ENCODE data around the gene CRYBG1. TPM values are rescaled to one million over a fixed set of nuclear protein-coding genes. Genes with fewer than 3 reads are reported as not detected.

The CRYBG1 gene
- total and polyA plus RNA-seq, 2 of the 13 experiments (the other 11 are each of a cell fraction or from before 2014, with no cell fraction given), result 10.1 to 21.9 TPM

DNA sequence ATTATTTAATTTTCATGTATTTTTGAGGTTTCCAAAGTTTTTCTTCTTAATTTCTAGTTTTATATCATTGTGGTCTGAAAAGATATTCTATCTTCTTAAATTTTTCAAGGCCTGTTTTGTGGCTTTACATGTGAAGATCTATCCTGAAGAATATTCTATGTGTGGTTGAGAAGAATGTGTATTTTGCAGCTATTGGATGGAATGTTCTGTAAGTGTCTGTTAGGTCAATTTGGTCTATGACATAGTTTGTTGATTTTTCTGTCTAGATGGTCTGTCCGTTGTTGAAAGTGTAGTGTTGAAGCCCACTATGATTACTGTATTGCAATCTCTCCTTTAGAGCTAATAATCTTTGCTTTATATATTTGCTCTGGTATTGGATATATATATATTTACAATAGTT is 125.7 kb downstream of the CRYBG1 start (continued):
- TF ChIP-seq CENPT (CRISPR knock-in tag; IDR thresholded peaks at IDR 0.05; ENCODE audit: low read depth) (no peak), IKZF1 (IDR thresholded peaks at IDR 0.05) (no peak), ZNF703 (CRISPR knock-in tag; IDR thresholded peaks at IDR 0.05; ENCODE audit: borderline replicate concordance) (no peak), ZKSCAN1 (IDR thresholded peaks at IDR 0.05; ENCODE audit: low read length) (no peak)

DNA sequence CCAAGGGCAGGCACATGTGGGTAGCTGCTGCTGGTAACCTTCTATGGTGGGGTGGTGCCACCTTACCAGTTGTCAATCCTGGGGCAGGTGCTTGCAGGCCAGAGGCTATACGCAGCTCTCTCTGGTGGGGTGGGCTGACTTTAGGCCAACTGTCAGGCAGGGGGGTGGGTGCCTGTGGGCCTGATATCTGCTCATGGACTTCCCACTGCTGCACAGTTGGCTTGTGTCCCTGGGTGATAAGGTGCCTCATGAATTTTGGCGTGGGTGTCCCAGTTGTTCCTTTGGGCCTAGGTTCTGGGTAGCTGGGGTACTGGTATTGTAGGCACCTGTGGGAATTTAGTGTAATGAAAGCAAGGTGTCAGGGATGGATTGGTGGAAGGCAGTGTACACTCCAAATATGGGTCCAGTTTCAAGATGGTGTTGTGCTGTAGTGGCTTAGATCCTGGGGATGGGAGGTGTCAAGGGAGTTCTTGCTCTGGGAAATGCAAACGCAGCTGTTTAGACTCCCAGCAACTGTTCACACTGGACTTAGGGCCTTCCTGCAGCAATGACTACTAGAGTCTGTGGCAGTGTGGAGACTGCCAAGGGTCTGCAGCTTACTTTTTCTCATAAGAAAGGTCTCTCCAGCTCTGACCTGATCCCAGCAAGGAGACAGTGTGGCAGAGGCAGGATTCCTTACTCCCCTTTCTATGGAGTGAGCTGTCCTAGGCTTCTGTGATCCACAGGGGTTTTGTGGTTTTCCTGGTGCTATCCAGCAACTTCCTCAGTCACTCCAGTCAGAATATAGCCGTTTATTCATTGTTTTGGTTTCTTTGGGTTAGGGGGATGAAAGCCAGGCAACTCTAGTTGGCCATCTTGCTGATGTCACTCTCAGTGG is 128.2 kb downstream of the CRYBG1 start:
- WGBS (ENCODE audit: low lambda C conversion rate), result 33% methylated on average over 3 of the region's 4 CpGs
- DNase-seq (ENCODE audit: low spot score), result no peak
- no peaks in the 10 kb centered on the region for H4K20me1 ChIP-seq (ENCODE audit: insufficient read depth, low read length)
- peaks cover 1 to 17% of the 10 kb centered on the region in 2 experiments; a peak in 3 of 5 replicates for H3K27me3 ChIP-seq (ENCODE audit: control insufficient read depth in 1 of 2, insufficient read depth in 2 of 2, low read length in 2 of 2)
- H2AFZ ChIP-seq (ENCODE audit: low read length), result no peak overlapping the region
- ChIA-PET POLR2A (no interaction called here), CTCF (ENCODE audit: low intra/inter-chr PET ratio, low total read pairs) (no interaction called here)
- H3K9ac ChIP-seq (ENCODE audit: insufficient read depth, low read depth, low read length), result no peak overlapping the region
- no peaks in the 10 kb centered on the region for H3K79me2 ChIP-seq (ENCODE audit: insufficient read depth, low read length)
- H3K9me3 ChIP-seq (ENCODE audit: low read length), result no peaks in the 10 kb centered on the region
- H3K4me3 ChIP-seq (replicated peaks in 1 of 3; ENCODE audit: insufficient read depth in 1 of 3, low read depth in 2 of 3, low read length in 3 of 3), result no peak overlapping the region
- no peak overlapping the region for H3K27ac ChIP-seq (ENCODE audit: extremely low read length, insufficient read depth, low read length)
- BruUV-seq (replicated peaks), result no TSS peak
- ATAC-seq, result no peak
- no peaks in the 10 kb centered on the region for H3K4me1 ChIP-seq (ENCODE audit: insufficient read depth, low read length)
- no peaks in the 10 kb centered on the region for H3K36me3 ChIP-seq (replicated peaks in 1 of 2; ENCODE audit: control insufficient read depth in 1 of 2, insufficient read depth in 2 of 2, low read length in 2 of 2)
- in situ Hi-C loops (cut with HindIII; ENCODE audit: extremely low pct_ligation_motif_present, low pct_unique_long_range_greater_than_20kb) (no loop called here), intact Hi-C loops (cut with micrococcal nuclease; ENCODE audit: unreplicated experiment) (no loop called here)
- H3K4me2 ChIP-seq (ENCODE audit: low read depth, low read length), result no peak overlapping the region
- no peak for FAIRE-seq
- TF ChIP-seq TEAD2 (CRISPR knock-in tag; IDR thresholded peaks at IDR 0.05) (no peak), POLR2A (IDR thresholded peaks at IDR 0.05; ENCODE audit: insufficient read depth in 1 of 2, low read depth in 2 of 2, low read length in 2 of 2) (no peak), ZNF20 (CRISPR knock-in tag; IDR thresholded peaks at IDR 0.05) (no peak), MAZ (IDR thresholded peaks at IDR 0.05; ENCODE audit: borderline replicate concordance, low read depth, low read length) (no peak), MAZ (CRISPR knock-in tag; IDR thresholded peaks at IDR 0.05; ENCODE audit: low read depth) (no peak), TBX3 (IDR thresholded peaks at IDR 0.05; ENCODE audit: borderline replicate concordance) (no peak), ZNF143 (CRISPR knock-in tag; IDR thresholded peaks at IDR 0.05) (no peak), SALL1 (CRISPR knock-in tag; IDR thresholded peaks at IDR 0.05) (no peak)
- TF ChIP-seq, protein P1, sequence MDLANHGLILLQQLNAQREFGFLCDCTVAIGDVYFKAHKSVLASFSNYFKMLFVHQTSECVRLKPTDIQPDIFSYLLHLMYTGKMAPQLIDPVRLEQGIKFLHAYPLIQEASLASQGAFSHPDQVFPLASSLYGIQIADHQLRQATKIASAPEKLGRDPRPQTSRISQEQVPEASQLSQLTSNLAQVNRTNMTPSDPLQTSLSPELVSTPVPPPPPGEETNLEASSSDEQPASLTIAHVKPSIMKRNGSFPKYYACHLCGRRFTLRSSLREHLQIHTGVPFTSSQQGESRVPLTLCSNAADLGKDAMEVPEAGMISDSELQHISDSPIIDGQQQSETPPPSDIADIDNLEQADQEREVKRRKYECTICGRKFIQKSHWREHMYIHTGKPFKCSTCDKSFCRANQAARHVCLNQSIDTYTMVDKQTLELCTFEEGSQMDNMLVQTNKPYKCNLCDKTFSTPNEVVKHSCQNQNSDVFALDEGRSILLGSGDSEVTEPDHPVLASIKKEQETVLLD (CRISPR knock-in tag; IDR thresholded peaks at IDR 0.05; ENCODE audit: low read depth), result no peak
